OCI-LY7 (cell line): ENCODE measurements around the gene SOX12. TPM values are rescaled to one million over a fixed set of nuclear protein-coding genes. Genes with fewer than 3 reads are reported as not detected.

Source experiments
- BruUV-seq: library from RNA; stranded (reverse); fragments of 400-500 nt; replicated peaks from 2 replicates; lab custom pipeline; 2021; lab: Mats Ljungman, UMichigan
- CTCF ChIA-PET: fragments of 300-600 bp; sonication (Branson Sonifier 250); formaldehyde crosslinking; loops from one replicate; lab custom pipeline; 2022; ENCODE audit warnings: antibody characterized with exemption; ENCODE audit not compliant: unreplicated experiment; lab: Charles Lee
- POLR2A ChIA-PET: fragments of 300-600 bp; sonication (Branson Sonifier 250); formaldehyde crosslinking; loops from one replicate; lab custom pipeline; 2022; ENCODE audit warnings: antibody characterized with exemption; lab: Charles Lee
- DNase-seq: peaks from one replicate; pipeline ENCODE4 v3.0.0-alpha.2; 2015; ENCODE audit warnings: low spot score
- H2AFZ ChIP-seq: fragments of 200-600 bp; sonication (generic), shearing (Covaris generic); 2 replicates; pipeline ENCODE4 v1.6.1; 2014; ENCODE audit warnings: mild to moderate bottlenecking, antibody characterized with exemption, low read length, moderate library complexity
- H3K27ac ChIP-seq: fragments of 200-600 bp; sonication (generic); 2 replicates; pipeline ENCODE4 v1.5.1; 2014; ENCODE audit warnings: mixed run types, low read depth, mild to moderate bottlenecking, moderate library complexity, low read length, inconsistent platforms; ENCODE audit not compliant: poor library complexity, severe bottlenecking
- H3K36me3 ChIP-seq: fragments of 200-600 bp; sonication (generic); 2 replicates; pipeline ENCODE4 v1.6.1; 2014; ENCODE audit warnings: mild to moderate bottlenecking, antibody characterized with exemption, low read length, moderate library complexity, mixed read lengths; ENCODE audit not compliant: insufficient read depth
- H3K4me1 ChIP-seq: fragments of 200-600 bp; sonication (generic); 2 replicates; pipeline ENCODE4 v1.5.1; 2014; ENCODE audit warnings: mild to moderate bottlenecking, low read length; ENCODE audit not compliant: insufficient read depth, poor library complexity, severe bottlenecking
- H3K4me2 ChIP-seq: fragments of 200-600 bp; sonication (generic); 2 replicates; pipeline ENCODE4 v1.6.1; 2014; ENCODE audit warnings: mild to moderate bottlenecking, low read length
- H3K4me3 ChIP-seq: fragments of 200-600 bp; sonication (generic); 2 replicates; pipeline ENCODE4 v1.5.1; 2014; ENCODE audit warnings: mild to moderate bottlenecking, low read depth, low read length; ENCODE audit not compliant: poor library complexity, severe bottlenecking
- H3K79me2 ChIP-seq: fragments of 200-600 bp; sonication (generic); 2 replicates; pipeline ENCODE4 v1.6.1; 2016; ENCODE audit warnings: low read depth, mild to moderate bottlenecking, low read length, moderate library complexity, mixed read lengths; ENCODE audit not compliant: insufficient read depth
- H3K9me2 ChIP-seq: fragments of 200-600 bp; sonication (generic); 2 replicates; pipeline ENCODE4 v1.6.1; 2016; ENCODE audit warnings: mild to moderate bottlenecking, low read length, mixed read lengths; ENCODE audit not compliant: insufficient read depth
- H3K9me3 ChIP-seq: fragments of 200-600 bp; sonication (generic); 2 replicates; pipeline ENCODE4 v1.6.1; 2014; ENCODE audit warnings: mild to moderate bottlenecking, mixed run types, low read length, mixed read lengths
- H4K20me1 ChIP-seq: fragments of 200-600 bp; sonication (generic); 2 replicates; pipeline ENCODE4 v1.6.1; 2014; ENCODE audit warnings: mild to moderate bottlenecking, antibody characterized with exemption, low read length, moderate library complexity, mixed read lengths; ENCODE audit not compliant: insufficient read depth
- CTCF ChIP-seq: fragments of 200-600 bp; sonication (generic); conservative IDR thresholded peaks from 2 replicates; pipeline ENCODE4 v1.5.1; 2014; ENCODE audit warnings: mild to moderate bottlenecking, antibody characterized with exemption, low read length, moderate library complexity, mixed read lengths
- EZH2phosphoT487 ChIP-seq: fragments of 200-600 bp; sonication (generic); IDR thresholded peaks from 2 replicates; pipeline ENCODE4 v1.6.1; 2018; ENCODE audit warnings: low read depth, borderline replicate concordance, mild to moderate bottlenecking, mixed run types, antibody characterized with exemption, low read length, moderate library complexity, mixed read lengths
- intact Hi-C: fragments of 100-400 bp; cut with micrococcal nuclease; formaldehyde crosslinking; loops from one replicate; pipeline ENCODE4 v1.10.0; 2022; ENCODE audit not compliant: unreplicated experiment
- total RNA-seq, 2 experiments: library from RNA; depleted of rRNA in 1 of 2; stranded (reverse); fragments of >200 nt in 1 of 2; shearing (Covaris generic) in 1 of 2; gene quantifications; 2 replicates each; pipeline ENCODE4 v1.2.3, GENCODE V29; 2014 to 2022

Gene SOX12
- total RNA-seq, 2 experiments from 2014 or later, result 16.4 to 43.8 TPM

- BruUV-seq, result no TSS peak
- no peak overlapping the region for H3K4me2 ChIP-seq
- no peak overlapping the region for H2AFZ ChIP-seq
Measured at GRCh38 chr20:373171-373890, 48.0 kb downstream of the SOX12 start.

GRCh38 chr20:375265-375889 lies 50.0 kb downstream of the SOX12 start:
- H3K9me3 ChIP-seq, result no peaks in the 10 kb centered on the region
- no peaks in the 10 kb centered on the region for H3K9me2 ChIP-seq
- POLR2A ChIA-PET, result interaction anchor here (4.7 kb wide), 1 partner anchor 13 kb away, joined by 32 read pairs; no protein-coding TSS in a partner anchor
- no TSS peak for BruUV-seq
- TF ChIP-seq EZH2phosphoT487 (no peak), CTCF (no peak)
- no peak overlapping the region for H3K27ac ChIP-seq
- CTCF ChIA-PET, result no interaction called here
- DNase-seq, result no peak
- H3K36me3 ChIP-seq, result no peaks in the 10 kb centered on the region
- no peak overlapping the region for H3K4me3 ChIP-seq
- no peaks in the 10 kb centered on the region for H3K79me2 ChIP-seq
- H2AFZ ChIP-seq, result no peak overlapping the region
- intact Hi-C loops, result no loop called here
- no peaks in the 10 kb centered on the region for H4K20me1 ChIP-seq
- H3K4me2 ChIP-seq, result no peak overlapping the region
- H3K4me1 ChIP-seq, result peaks cover 40% of the 10 kb centered on the region

More at GRCh38 chr20:373171-373890, 48.0 kb downstream of the SOX12 start:
- no peak for DNase-seq
- no peaks in the 10 kb centered on the region for H3K79me2 ChIP-seq
- no peak overlapping the region for H3K4me3 ChIP-seq
- CTCF ChIA-PET, result no interaction called here
- peaks cover 23% of the 10 kb centered on the region for H3K4me1 ChIP-seq
- POLR2A ChIA-PET, result interaction anchor here (0.6 to 4.7 kb wide), 3 partner anchors 11 to 99 kb away, joined by 4 to 32 read pairs (median 4); no protein-coding TSS in a partner anchor
- no peaks in the 10 kb centered on the region for H4K20me1 ChIP-seq
- no peak for TF ChIP-seq CTCF
- no peak for TF ChIP-seq EZH2phosphoT487
- H3K27ac ChIP-seq, result no peak overlapping the region
- H3K9me3 ChIP-seq, result no peaks in the 10 kb centered on the region
- H3K9me2 ChIP-seq, result no peaks in the 10 kb centered on the region
- H3K36me3 ChIP-seq, result no peaks in the 10 kb centered on the region
- intact Hi-C loops, result no loop called here

DNA sequence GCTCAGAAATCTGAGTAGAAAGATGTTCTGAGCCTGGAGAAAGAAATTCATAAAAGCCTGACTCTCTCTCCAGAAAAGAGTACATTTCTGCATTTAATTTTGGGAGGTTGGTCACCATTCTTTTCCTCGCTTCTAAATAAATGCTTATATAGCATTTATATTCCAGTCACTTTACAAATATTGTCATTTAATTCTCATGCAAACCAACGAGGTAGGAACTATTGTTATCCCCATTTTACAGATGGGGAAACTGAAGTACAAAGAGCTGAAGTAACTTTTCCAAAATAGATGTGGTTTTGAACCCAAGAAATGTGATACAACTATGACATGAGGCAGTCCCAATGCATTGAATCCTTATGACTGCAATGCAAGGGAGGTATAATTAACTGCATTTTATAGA lies 50.7 kb downstream of the SOX12 start:
- no TSS peak for BruUV-seq
- peaks cover 40% of the 10 kb centered on the region for H3K4me1 ChIP-seq
- no peak overlapping the region for H2AFZ ChIP-seq
- POLR2A ChIA-PET, result interaction anchor here (1.1 kb wide), 1 partner anchor 105 kb away, joined by 3 read pairs; no protein-coding TSS in a partner anchor
- no peak for TF ChIP-seq EZH2phosphoT487
- no peaks in the 10 kb centered on the region for H3K9me3 ChIP-seq
- no peaks in the 10 kb centered on the region for H4K20me1 ChIP-seq
- no peaks in the 10 kb centered on the region for H3K9me2 ChIP-seq
- H3K4me2 ChIP-seq, result no peak overlapping the region
- H3K4me3 ChIP-seq, result no peak overlapping the region
- H3K79me2 ChIP-seq, result 0 out of 2 replicates have a peak, but pooled peaks cover under 1% of the 10 kb centered on the region
- CTCF ChIA-PET, result no interaction called here
- H3K36me3 ChIP-seq, result no peaks in the 10 kb centered on the region
- no peak overlapping the region for H3K27ac ChIP-seq
- DNase-seq, result no peak
- intact Hi-C loops, result no loop called here
